Right kidney (tissue), 9 donors: Measurements from ENCODE around the gene PCDH12.
A peak's percentile ranks its signal among the peaks of the same experiment; 100 is the strongest.

Experiments
- DNase-seq: peaks from one replicate; pipeline ENCODE4 v3.0.0-alpha.2; 2016
- long read RNA-seq, 8 donors: transcript quantifications; one replicate each; lab custom pipeline, GENCODE V29; 2026

PCDH12 gene
- long read RNA-seq, donor 1, full-length matches to known transcripts = 3 of 3 reads
- long read RNA-seq, donor 1, partial matches to known transcripts = 0 of 3 reads
- long read RNA-seq, donor 1, other reads (novel, unspliced or antisense) = 0 of 3 reads
- long read RNA-seq, donor 2, full-length matches to known transcripts = 3 of 3 reads
- long read RNA-seq, donor 2, partial matches to known transcripts = 0 of 3 reads
- long read RNA-seq, donor 2, other reads (novel, unspliced or antisense) = 0 of 3 reads
- long read RNA-seq, donor 3, full-length matches to known transcripts = 4 of 4 reads
- long read RNA-seq, donor 3, partial matches to known transcripts = 0 of 4 reads
- long read RNA-seq, donor 3, other reads (novel, unspliced or antisense) = 0 of 4 reads
- long read RNA-seq, donor 4, full-length matches to known transcripts = 6 of 6 reads
- long read RNA-seq, donor 4, partial matches to known transcripts = 0 of 6 reads
- long read RNA-seq, donor 4, other reads (novel, unspliced or antisense) = 0 of 6 reads
- long read RNA-seq, donor 5, full-length matches to known transcripts = 3 of 3 reads
- long read RNA-seq, donor 5, partial matches to known transcripts = 0 of 3 reads
- long read RNA-seq, donor 5, other reads (novel, unspliced or antisense) = 0 of 3 reads
- long read RNA-seq, donor 6, full-length matches to known transcripts = 10 of 10 reads
- long read RNA-seq, donor 6, partial matches to known transcripts = 0 of 10 reads
- long read RNA-seq, donor 6, other reads (novel, unspliced or antisense) = 0 of 10 reads
- long read RNA-seq, donor 7, full-length matches to known transcripts = 12 of 18 reads
- long read RNA-seq, donor 7, partial matches to known transcripts = 6 of 18 reads
- long read RNA-seq, donor 7, other reads (novel, unspliced or antisense) = 0 of 18 reads
- long read RNA-seq, donor 8, full-length matches to known transcripts = 3 of 3 reads
- long read RNA-seq, donor 8, partial matches to known transcripts = 0 of 3 reads
- long read RNA-seq, donor 8, other reads (novel, unspliced or antisense) = 0 of 3 reads

DNA sequence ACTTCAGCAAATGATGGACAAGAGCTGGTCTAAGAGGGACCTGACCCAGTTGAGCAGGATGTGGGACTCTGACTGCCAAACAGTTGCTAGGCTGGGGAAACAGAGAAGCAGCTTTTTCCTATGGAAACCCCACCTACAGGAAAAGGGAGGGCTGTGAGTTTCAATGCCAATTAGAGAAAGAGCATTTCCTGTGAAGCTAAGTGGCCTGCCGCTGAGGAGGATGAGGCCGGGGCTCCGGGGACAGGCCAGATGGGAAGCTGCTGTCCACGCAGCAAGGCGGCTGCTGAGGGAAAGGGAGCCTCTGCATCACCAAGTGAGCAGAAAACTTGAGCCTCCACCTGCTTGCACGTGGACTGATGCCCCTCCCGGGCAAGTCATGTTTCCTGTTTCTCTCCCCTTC is at the start of gene PCDH12:
PCDH12 (minus strand) TSS at position 90 of the 400 bp plus-strand sequence. CDS start 351 bp downstream, outside the sequence.
- DNase-seq = peak; percentile 33

DNA sequence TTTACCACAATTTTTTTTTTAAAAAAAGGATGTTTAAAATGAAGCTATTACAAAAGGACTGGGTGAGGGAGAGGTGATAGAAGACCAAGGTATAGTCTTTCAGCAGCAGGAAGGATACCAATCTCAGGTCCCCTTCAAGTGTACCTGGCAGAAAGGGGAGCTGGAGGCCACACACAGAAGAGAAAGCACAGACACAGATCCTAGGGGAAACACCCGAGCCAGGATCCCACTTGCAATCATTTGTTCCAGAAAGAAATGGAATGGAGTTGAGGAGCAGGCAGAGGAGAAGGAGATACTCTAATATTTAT is 49.2 kb upstream of the PCDH12 start:
- no peak for DNase-seq

DNA sequence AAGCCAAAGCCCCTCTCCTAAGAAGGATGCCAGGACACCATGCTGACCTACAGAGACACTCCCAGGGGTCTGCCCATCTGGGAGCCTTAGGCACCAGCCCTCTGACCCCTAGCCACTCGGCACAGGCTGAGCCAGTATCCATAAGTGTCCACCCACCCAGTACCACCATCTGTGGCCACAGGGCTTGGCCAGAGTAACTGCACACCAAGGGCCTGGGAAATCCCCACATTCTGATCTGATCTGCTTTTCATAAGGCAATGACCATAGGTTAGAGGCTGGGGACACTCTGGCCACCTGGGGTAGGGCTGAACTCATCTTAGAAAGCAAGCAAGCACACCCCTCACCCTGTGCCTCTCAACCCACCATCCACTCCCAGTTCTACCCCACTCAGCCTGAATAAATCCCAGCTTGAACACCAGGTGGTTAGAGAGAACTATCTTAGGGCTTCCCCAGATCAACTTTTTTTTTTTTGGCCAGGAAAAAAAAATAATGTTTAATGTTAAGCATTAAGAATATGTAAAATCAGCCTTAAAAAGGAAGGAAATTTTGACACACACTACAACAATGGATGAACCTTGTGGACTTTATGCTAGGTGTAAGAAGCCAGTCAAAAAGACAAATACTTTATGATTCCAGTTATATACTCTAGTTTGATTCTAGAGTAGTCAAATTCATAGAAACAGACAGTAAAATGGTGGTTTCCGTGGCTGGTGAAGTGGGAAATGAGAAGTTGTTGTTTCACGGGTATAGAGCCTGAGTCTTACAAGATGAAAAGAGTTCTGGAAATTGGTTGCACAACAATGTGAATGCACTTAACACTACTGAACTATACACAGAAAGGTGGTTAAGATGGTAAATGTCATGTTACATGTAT is 48.6 kb upstream of the PCDH12 start:
- DNase-seq = no peak

DNA sequence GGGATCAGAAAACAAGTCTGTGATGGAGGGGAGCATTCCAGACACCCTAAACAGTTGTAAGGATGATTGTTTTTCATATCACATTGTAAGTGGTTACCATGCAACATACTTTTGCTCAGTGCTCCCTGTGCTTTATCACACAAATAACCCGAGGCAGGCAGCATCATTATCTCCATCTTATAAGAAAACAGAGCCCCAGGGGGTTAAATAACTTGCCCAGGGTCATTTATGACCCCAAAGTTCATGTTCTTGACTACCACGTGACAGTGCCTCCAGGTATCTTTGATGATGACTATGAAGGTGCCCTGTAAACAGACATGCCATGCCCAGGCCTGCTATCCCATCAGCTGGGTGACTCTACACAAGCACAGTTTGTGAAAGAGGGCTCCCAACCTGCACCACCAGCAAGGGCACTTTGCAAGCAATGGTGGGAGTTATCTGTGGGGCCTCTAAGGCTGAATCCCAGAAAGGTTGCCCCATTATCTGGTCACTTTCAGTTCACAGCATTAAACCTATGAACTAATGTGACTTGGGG is 45.3 kb upstream of the PCDH12 start:
- no peak for DNase-seq

DNA sequence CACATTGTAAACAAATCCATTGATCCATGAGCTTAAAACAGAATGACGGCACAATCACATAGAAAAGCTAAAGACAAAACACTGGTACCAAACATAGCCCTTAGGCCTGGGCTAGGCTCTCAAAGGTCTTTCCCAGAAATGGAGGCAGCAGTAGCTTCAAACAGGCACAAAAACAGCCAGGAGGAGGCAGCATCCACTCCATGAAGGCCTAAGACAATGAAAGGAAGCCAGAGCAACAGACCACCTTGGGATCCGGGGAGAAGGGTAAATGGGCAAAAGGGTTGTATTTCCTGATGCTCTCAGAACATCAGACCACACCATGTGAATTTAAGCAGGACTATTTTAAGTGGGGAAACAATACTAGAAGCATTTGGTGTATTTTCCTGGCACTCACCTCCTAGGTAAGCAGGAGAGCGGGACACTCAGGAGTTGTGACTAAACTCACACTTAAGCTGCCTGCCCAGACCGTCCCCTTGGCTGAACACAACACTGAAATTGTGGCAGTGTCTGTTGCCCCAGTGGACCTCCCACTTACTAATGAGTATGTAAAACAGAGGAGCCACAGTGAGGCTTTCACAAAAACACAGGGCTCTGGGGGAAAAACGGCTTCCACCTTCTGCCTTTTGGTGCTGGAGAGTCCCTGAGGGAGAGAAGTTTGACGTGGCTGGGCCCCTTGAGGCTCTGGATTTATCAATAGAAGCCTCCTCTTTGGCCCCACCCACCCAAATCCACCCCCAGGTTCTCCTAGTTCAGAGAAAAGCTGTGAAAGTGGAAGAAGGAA is 42.9 kb upstream of the PCDH12 start:
- DNase-seq = no peak

DNA sequence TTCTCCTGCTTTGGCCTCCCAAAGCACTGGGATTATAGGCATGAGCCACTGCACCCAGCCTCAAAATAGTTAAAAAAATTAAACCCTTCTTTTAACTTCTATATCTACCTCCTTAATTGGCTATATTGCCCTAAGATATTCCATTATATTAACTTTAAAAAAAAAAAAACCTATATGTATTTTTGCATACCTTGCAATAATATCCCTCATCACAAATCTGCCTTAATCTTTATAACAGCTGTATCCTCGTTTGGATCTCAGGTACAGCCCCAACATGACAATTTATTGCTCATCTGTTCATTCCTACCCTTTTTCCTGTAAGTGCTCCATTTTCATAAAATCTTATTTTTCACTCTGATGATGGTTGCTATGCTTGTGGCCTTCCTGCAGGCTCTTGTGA is 42.2 kb upstream of the PCDH12 start:
- DNase-seq = no peak

DNA sequence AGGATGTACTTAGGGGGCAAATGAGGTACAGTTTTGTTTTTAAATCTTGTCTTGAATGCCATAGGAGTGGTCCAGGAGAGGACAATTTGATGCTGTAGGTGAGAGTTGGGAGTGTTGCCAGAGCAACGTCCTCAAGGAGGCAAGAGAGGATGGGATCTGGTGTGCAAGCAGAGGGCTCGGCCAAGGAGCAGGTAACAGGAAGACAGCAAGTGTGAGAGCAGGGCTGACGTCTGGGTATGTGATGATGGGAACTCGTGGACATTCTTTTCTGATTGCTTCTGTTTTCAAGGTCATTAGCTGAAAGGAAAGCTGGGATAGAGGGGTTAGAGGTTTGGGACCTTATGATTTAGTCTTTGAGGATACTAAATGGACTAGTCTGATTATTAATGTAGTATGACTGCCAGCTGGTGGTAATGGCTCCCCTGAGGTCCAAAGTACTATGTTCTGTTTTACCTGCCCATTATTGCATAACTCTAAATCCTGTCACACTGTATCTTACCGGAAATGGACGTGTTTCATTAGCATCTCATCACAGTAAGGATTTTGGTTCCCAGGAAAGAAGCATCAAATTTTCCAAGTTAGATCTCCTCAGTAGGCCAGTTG is 39.5 kb upstream of the PCDH12 start:
- DNase-seq = no peak

DNA sequence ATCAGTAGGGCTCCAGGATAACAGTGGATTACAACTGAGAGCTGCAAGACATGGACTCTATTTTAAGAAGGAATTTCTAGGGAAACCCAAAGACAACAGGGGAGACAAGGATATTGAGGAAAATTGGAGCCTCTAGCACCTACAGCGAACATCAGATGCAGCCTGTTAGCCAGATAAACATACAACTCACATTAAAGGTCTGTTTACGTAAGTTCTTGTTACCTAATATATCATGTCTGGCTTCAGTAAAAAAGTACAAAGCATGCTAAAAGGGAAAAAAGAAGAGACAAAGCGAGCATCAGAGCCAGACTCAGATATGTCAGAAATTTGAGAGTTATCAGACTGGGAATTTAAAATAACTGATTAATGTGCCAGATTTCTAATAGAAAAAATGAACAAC is 37.7 kb upstream of the PCDH12 start:
- no peak for DNase-seq

DNA sequence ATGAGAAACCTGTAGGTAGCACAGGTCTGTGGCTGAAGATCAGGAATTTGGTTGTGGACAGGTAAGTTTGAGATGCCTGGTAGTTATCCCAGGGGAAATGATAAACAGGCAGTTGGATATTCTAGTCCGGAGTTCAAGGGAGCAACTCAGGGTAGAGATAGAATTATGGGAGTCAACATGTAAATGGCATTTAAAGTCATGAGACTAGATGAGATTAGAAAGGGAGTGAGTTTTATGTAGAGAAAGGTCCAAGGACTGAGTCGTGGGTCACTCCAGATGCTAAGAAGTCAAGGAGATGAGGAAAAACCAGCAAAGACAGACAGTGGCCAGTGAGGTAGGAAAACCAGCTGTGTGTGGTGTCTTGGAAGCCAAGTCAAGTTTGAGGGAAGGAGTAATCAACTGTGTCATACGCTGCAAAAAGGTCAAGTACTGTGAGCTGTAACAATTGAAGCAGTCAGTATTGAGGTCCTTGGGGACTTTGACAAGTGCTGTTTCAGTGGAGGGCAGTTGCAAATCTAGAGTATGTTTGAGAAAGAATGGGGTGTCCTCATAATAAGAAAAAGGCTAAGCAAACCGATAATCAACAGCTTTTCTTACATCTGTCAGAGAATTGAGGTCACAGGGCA is 36.6 kb upstream of the PCDH12 start:
- no peak for DNase-seq

DNA sequence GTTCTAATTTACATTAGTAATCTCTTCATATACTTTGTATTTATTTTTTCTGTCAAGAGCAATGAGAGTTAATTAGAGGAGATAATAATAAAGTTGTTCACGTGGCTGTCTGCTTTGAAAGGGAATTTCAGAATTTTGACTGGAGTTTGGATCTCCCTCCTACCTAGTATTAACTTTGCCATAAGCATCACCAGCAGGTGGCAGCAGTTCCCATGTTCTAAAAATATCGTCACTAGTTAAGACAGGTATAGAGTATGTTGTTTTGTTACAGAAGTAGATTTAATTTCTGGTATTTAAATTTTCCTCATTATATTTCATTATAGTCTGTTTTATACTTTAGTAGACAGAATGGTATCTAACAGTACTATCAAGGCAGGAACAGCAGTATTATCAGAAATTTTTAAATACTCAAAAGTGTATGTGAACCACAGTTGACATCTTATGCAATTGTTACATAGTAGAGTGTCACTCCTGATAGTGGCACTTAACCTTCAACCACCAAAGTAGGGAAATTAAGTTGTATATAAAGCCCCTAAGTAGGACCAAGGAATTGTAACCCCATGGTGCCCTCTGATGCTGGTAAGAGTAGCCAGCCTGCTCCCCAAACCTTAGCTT is 34.5 kb upstream of the PCDH12 start:
- peak; percentile 14 for DNase-seq

DNA sequence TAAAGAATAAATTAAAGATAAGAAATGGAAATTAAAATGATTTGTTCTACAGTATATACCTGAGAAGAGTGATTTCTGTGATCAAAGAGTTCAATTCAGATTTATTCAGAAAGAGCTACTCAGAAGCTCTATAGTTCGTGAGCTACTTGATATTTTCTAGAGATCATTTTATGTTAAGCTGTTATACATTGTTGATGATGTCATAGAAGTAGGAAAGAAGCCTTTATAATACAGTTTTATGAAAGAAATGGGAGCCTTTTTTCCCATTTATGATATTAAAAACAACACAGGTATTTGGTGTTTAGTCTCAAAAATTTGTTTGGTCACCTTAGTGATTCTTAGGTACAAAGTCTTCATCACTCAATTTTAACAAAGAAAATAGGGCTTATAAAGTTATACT is 31.7 kb upstream of the PCDH12 start:
- no peak for DNase-seq

DNA sequence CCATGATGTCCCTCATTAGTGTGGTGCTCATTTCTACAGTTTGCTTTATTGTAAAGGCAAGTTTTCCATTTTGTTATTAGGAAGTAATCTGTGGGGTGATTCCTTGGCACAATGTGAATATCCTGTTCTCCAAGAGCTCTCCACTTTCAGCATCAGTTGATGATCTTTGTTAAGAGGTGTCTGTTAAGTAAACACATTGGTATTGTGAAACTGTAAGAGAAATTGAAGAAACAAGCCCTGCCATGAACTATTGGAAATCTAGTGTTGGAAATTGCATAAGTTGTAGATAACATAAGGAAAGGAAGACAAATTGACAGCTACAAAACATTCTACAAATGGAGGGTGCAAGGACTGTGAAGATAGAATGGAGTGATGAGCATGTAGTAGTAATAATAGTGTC is 28.1 kb upstream of the PCDH12 start:
- no peak for DNase-seq

DNA sequence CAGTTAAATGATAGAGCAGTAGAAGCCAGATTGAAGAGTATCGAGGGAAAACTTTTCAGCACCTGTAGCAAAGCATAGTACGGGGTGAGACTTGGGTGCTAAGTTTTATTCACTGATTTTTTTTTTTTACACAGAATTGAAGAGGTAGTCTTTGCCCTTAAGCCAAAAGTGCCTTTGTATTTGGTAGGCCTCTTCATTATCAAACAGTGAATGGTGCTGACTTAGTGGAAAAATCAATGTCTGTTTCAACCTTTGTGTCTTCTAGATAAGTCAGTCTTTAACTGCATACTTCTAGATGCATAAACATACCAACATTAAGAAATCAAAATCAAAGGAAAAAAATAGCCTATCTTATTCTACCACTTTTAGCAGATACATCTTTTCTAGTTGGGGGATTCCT is 24.6 kb upstream of the PCDH12 start:
- DNase-seq = no peak

DNA sequence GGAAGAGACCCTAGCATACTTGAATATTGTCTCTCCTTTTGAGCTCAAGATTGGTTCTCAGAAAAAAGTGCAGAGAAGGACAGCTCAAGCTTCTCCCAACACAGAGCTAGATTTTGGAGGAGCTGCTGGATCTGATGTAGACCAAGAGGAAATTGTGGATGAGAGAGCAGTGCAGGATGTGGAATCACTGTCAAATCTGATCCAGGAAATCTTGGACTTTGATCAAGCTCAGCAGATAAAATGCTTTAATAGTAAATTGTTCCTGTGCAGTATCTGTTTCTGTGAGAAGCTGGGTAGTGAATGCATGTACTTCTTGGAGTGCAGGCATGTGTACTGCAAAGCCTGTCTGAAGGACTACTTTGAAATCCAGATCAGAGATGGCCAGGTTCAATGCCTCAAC is 20.4 kb upstream of the PCDH12 start:
- no peak for DNase-seq

DNA sequence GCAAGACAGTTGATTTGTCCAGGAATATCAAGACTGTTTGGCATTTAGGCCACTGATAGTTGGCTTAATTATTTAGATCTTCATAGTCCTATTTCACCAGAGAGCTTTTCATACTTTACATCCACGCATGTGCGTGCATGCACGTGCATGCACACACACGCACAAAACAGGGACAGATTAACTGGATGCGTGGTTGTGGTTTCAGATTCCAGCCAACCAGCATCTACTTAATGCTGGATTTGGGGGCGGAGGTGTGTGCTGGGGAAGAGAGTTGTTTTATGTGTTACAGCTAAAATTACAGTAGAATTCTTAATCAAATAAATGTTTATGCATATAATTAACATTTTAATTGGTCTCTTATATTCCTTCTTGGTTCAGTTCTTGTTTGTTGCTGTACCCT is 18.2 kb upstream of the PCDH12 start:
- no peak for DNase-seq

DNA sequence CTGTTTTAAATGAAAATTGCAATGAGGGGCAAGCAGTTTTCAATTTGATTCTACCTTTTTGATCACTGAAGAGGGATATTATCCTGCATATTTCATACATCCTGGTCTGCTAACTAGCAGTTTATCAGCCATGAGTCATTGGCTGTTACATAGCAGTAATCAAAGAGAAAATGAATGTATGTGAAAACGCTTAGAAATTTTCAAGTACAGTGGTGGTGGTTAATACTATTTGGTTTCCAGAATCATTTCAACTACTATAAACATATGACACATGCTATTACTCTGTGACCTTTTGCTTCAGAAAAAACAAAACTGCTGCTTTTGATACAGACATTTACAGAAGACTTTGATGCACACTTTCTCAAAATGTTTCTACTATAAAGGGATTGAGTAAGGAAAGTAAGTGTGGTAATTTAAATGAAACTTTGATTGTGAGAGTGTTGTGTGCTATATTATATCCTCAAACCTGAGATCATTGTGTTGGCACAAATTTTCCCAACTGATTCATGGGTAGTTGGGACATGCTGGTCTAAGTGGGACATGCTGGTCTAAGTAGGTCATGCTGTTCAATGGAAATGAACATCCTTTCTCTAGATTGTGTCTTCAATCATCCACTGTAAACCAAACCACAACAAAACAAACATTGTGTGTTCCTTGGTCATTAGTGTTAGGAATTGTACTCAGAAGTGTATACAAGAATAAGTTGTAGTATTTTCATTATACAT is 16.0 kb upstream of the PCDH12 start:
- no peak for DNase-seq

DNA sequence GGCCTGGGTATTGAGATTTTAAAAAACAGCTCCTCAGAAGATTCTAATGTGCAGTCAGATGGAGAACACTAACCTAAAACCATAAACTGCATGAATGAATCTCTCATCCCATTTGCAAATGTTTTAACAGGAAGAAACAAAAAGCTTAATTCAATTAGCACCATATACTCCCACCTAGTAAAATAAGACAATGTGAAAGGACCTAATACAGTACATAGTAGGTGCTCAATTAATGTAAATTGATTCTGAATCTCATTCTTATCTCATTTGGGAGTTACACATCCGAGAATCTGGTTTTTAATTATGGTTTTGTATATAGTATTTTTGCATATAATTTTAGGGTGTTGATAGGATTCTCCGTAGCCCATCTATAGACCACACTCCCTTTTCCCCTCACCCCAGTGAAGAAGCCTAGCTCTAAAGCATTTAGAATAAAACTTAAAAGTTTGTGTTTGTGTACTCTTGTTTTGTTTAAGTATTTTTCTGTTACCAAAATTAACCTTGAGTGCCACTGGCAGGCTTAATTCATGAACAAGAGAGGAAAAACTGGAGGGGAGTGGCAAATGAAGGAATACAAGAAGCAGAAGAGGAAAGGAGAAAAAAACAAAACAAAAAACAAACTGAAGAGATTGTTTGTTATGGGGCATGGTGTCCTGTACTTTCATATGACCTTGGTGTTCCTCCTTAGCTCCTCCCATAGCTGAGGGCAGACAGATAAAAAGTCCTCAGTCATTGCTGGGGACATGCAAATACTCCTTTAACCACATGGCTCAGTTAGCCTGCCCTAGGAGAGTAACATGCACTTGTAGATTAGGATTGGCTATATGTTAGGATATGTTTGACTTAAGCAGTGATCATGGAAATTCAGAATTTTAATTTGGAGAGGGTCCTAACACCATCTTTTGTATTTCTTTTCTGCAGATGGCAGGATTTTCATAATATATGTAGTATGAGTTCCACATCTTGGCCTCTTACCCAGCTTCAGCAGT is 12.1 kb upstream of the PCDH12 start:
- no peak for DNase-seq
